Stimulated activated CD8-positive, alpha-beta memory T cell treated with anti-CD3 and anti-CD28 coated beads, Interleukin-12 subunit alpha, Interleukin-12 subunit beta, amount 100 ng/mL, for 1 hour (primary cell): ENCODE results near the gene APOC4.

Experiments
- DNase-seq: peaks from one replicate; pipeline ENCODE4 v3.0.0-alpha.2; 2020; ENCODE audit warnings: low read depth

The APOC4 gene

DNA sequence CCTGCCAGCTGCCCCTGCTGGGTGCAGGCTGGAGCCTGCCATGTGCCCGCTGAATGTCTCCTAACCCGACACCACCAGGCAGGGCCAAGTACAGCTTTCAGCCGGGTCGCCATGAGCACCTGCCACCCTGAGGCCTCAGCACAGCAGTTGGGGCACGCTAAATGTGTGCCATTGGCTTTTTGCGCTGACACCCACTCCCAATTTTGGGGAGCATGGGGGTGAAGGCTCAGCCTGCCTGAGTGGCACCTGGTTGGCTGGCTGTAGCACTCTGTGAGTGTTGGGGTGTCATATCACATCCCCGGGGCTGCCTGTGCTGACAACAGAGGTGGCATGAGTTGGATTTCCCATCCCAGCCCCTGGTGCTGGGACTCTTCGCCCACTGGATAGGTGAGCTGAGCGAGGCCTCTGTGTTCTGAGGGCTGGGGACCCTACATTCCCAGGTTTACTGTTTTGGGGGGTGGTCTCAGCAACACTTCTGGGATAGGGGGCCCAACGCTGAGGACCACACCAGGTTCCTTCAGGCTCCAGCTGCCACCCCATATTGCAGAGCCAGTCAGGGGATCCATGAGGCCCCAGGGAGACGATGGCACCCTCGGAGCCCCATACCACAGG lies 52.0 kb downstream of the APOC4 start:
- DNase-seq = no peak
